HG03064 (cell line): ENCODE data around the gene ZFP69B.

Experiments used
- ATAC-seq: cut with Tn5 transposase; IDR thresholded peaks from one replicate; pipeline ENCODE4 v1.9.1; 2021; ENCODE audit warnings: low read depth; ENCODE audit not compliant: unreplicated experiment

The ZFP69B gene

GRCh38 chr1:40449684-40450494 is at the start of gene ZFP69B:
TSS of gene ZFP69B (plus strand) at chr1:40450476. CDS start at chr1:40450962, 486 bp downstream.
- peak; percentile 82 for ATAC-seq

- ATAC-seq = no peak
Measured at GRCh38 chr1:40401473-40402201, 48.6 kb upstream of the ZFP69B start.

GRCh38 chr1:40404670-40405462 is 45.4 kb upstream of the ZFP69B start:
- no peak for ATAC-seq

- ATAC-seq = no peak
Measured at GRCh38 chr1:40405812-40406211, 44.5 kb upstream of the ZFP69B start.

- ATAC-seq = no peak
Measured at GRCh38 chr1:40407453-40407852, 42.8 kb upstream of the ZFP69B start.

GRCh38 chr1:40409467-40409866 is 40.8 kb upstream of the ZFP69B start:
- no peak for ATAC-seq

GRCh38 chr1:40411294-40411693 is 39.0 kb upstream of the ZFP69B start:
- ATAC-seq = no peak

GRCh38 chr1:40411843-40412242 is 38.4 kb upstream of the ZFP69B start:
- ATAC-seq = no peak

GRCh38 chr1:40413527-40414252 is 36.6 kb upstream of the ZFP69B start:
- ATAC-seq = no peak

- ATAC-seq = no peak
Measured at GRCh38 chr1:40414331-40414730, 35.9 kb upstream of the ZFP69B start.

- no peak for ATAC-seq
Measured at GRCh38 chr1:40416709-40417108, 33.6 kb upstream of the ZFP69B start.

- no peak for ATAC-seq
Measured at GRCh38 chr1:40421431-40422384, 28.6 kb upstream of the ZFP69B start.

- no peak for ATAC-seq
Measured at GRCh38 chr1:40422630-40423263, 27.5 kb upstream of the ZFP69B start.

- no peak for ATAC-seq
Measured at GRCh38 chr1:40423264-40423642, 27.0 kb upstream of the ZFP69B start.

- ATAC-seq = no peak
Measured at GRCh38 chr1:40423951-40424618, 26.2 kb upstream of the ZFP69B start.

- no peak for ATAC-seq
Measured at GRCh38 chr1:40425198-40425597, 25.1 kb upstream of the ZFP69B start.

- no peak for ATAC-seq
Measured at GRCh38 chr1:40431385-40431784, 18.9 kb upstream of the ZFP69B start.

- no peak for ATAC-seq
Measured at GRCh38 chr1:40432644-40433390, 17.5 kb upstream of the ZFP69B start.
